HUDEP-2 (cell line): ENCODE results near the gene NRXN3.

ENCODE experiments used
- DNase-seq, 76 experiments: peaks; one replicate each; lab custom pipeline; 2025; ENCODE audit not compliant: unreplicated experiment in 76 of 76; lab: John Stamatoyannopoulos, UW

NRXN3 gene

GRCh38 chr14:79298373-79298772 is 1128.2 kb downstream of the NRXN3 start:
- DNase-seq: no peak

- DNase-seq: no peak
Observed at GRCh38 chr14:79299162-79299561, 1129.0 kb downstream of the NRXN3 start.

DNA sequence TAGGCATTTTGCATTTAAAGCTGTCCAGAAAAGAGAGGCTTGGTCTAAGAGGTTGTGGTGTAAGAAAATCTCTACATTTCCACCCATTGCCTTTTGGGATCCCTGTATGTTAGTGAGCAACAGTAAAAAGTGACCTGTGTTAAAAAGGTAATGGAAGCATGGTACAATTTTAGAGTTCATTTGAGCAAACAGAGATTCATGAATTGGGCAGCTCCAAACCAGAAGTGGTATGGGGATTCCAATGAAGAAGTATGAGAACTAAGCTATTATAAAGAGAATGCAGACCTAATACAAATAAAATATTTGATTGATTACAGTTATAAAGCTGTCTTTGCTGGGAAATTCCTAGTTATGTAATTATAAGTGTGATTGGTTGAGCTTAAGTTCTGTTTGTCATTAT is 1134.1 kb downstream of the NRXN3 start:
- no peak for DNase-seq

DNA sequence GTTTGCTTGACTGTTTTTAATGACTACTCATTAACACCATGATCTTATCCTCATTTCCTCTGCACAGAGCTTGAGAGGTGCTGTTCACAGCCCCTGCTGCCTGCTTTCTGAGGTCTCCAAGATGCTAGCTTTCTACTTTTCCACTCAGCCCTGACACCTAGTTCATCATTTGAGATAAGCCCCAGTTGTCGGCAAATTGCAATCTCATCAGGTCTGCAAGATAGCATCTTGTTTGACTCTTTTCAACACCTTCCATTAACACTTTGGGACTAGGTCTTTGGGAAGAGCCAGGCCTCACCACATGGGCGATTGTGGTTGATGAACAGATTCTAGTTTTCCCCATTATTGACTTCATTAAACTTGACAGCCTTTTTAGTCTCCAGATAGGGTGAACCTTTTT is 1136.4 kb downstream of the NRXN3 start:
- no peak for DNase-seq

- no peak for DNase-seq
Observed at GRCh38 chr14:79318371-79318770, 1148.2 kb downstream of the NRXN3 start.

- DNase-seq: no peak
Observed at GRCh38 chr14:79320561-79320960, 1150.4 kb downstream of the NRXN3 start.

DNA sequence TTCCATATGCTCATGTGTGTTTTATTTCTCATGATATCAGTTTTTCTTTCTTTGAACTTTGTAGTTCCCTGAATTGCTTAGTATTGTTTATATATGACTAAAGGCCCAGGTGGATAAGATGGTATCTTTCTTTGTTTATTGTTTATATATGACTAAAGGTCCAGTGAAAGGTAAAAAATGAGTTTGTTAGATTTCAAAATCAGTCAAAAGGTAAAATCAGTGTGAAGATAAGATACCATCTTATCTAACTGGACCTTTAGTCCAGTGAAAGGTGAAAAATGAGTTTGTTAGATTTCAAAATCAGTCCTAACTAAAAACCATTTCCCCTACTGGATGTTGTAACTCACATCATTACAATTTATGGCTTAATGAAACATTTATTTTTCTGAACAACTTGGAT is 1150.9 kb downstream of the NRXN3 start:
- DNase-seq: no peak

GRCh38 chr14:79325071-79325470 is 1154.9 kb downstream of the NRXN3 start:
- no peak for DNase-seq

- DNase-seq: no peak
Observed at GRCh38 chr14:79325557-79325956, 1155.4 kb downstream of the NRXN3 start.

- DNase-seq: no peak
Observed at GRCh38 chr14:79328863-79329262, 1158.7 kb downstream of the NRXN3 start.

DNA sequence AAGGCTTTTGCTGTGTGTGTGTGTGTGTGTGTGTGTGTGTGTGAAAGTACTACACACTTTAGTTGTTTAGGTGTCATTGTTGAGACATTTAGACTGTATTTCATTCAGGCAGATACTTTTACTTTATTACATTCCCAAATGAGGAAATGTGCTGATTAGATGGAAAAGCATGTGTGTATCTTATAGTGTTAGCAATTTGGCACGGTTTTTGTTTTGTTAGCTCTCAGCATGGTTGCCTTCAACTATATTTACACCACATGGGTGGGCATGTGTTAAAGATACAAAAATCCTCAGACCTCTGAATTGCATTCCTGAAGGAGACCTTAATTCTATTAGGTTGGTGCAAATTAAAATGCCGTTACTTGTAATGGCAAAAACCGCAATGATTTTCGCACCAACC is 1161.7 kb downstream of the NRXN3 start:
- DNase-seq: no peak

- DNase-seq: no peak
Observed at GRCh38 chr14:79332504-79333197, 1162.5 kb downstream of the NRXN3 start.

- DNase-seq: no peak
Observed at GRCh38 chr14:79333198-79333546, 1163.0 kb downstream of the NRXN3 start.

DNA sequence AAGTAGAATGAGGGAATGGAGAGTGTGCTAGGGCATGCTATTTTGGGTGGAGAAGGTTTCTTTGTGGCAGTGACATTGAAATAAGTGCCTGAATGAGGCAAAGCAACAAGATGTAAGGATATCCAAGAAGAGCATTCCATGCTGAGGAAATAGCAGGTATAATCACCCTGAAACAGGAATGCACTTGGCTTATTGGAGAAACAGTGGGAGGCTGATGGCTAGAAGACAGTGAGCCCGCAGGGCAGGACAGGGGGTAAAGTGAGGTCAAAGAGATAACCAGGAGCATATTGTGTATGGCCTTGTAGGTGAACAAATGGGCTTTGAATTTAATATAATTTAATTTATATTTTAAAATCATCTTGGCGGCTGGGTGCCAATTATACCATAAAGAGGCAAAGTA is 1164.1 kb downstream of the NRXN3 start:
- DNase-seq: no peak

- DNase-seq: no peak
Observed at GRCh38 chr14:79337761-79338160, 1167.6 kb downstream of the NRXN3 start.

GRCh38 chr14:79342942-79343341 is 1172.8 kb downstream of the NRXN3 start:
- DNase-seq: no peak

DNA sequence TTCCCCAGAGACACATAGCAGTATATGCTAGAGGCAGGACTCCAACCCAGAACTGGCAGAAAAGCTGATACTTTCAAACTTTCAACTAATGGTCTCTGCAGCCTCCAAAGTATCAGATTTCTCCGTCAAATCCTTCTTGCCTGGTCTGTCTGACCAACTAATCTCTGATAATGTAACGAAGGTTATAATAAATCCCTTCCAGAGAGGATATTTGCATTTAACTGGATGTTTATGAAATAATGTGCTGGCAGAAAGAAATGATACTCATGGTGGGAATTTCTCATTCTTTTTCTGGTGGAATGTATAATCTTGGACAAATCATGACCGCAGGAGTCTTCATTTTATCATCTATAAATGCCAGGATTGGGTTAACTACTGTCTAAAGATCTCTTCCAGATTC is 1180.8 kb downstream of the NRXN3 start:
- DNase-seq: no peak

- DNase-seq: no peak
Observed at GRCh38 chr14:79352076-79352630, 1182.0 kb downstream of the NRXN3 start.

GRCh38 chr14:79354336-79354735 is 1184.2 kb downstream of the NRXN3 start:
- no peak for DNase-seq

DNA sequence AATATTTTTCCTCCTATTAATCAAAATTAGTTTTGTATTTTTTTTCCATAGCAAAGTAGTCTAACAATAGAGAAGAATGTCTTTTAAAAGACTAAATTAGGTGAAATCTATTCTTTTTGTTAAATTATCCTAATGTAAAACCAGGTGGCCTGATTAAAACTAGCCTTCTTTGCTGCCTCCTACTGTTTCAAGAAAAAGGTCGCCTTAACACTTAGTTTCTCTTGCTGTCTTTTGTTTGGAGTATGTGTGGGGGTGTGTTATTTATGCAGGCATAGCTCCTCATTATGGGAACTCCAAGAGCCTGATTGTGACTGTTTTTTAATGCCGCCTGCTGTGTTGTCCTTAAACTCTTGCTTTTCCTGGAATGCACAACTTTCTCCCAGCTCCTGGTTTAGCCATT is 1185.9 kb downstream of the NRXN3 start:
- DNase-seq: no peak

DNA sequence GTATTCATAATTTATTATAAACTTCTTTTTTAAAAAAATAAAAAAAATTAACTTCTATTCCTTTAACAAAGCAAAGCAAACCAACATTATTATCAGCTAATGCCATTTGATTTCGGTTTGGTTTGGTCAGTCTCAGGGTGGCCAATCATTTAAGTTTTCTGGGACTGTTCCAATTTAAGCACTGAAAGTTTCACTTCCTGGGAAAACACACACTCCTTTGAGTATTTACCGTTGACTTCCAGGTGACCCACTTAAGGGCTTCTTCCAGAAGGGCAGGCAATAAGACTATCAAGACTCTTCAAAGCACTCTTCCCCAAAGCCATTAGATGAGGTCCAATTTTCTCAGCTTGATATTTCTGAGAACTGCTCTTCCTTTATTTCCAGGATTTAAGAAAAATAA is 1187.1 kb downstream of the NRXN3 start:
- DNase-seq: no peak

GRCh38 chr14:79363291-79363690 is 1193.1 kb downstream of the NRXN3 start:
- no peak for DNase-seq
